NCI-H1105 (cell line): Measurements from ENCODE around the gene GIMAP1.

Experiments
- DNase-seq: peaks from one replicate; lab custom pipeline; 2025; lab: John Stamatoyannopoulos, UW

The GIMAP1 gene

DNA sequence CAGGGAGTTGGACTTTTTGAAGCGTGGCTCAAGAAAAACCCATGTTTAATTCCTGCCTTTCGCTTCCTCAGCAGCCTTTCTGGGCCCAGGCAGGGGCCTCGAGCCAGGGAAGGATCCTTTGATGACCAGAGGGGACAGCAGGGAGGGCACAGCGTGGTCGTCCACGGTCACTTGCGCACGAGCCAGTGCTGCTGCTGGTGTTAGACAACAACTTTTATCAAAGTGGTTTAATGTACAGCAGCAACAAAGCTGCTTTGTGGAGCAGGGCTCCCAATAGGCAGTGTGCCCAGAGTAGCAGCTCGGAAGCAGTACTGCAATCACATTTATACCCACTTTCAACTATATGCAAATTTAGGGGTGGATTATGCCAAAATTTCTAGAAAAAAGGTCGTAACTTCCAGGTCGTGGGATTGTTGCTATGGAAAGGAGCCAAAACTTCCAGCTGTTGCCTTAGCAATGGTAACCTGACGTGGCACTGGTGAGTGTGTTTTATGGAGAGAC is 6.1 kb downstream of the GIMAP1 start:
- DNase-seq, result peak; percentile 1

DNA sequence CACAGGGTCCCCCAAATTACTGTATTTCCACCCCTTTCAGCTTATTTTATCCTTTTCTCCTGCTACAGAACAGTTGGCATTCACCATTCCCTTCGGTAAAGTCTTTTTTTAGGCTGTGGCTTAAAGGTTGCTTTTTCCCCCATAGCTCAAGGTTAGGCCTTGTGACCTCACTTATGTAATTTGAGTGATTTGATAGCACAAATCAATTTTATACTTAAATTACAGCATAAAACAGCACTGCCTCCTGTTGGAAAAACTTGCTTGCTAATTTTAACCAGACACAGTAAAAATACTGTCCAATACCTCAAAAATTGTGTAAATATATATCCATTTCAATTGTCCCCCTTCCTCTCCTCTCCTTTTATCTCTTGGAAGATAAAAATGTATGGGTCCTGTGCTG is 7.1 kb downstream of the GIMAP1 start:
- no peak for DNase-seq

DNA sequence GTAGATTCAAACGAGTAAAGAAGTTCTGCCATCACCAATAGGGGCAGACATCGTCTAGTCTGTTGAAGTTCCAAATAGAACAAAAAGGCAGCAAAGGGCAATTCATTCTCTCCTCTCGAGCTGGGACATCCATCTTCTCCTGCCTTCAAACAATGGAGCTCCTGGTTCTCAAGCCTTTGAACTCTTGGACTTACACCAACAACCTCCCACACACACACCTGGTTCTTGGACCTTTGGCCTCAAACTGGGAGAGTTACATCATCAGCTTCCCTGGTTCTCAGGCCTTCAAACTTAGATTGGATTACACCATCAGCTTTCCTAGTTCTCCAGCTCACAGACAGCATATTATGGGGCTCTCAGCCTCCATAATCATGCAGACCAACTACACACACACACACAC is 11.0 kb downstream of the GIMAP1 start:
- DNase-seq, result no peak

DNA sequence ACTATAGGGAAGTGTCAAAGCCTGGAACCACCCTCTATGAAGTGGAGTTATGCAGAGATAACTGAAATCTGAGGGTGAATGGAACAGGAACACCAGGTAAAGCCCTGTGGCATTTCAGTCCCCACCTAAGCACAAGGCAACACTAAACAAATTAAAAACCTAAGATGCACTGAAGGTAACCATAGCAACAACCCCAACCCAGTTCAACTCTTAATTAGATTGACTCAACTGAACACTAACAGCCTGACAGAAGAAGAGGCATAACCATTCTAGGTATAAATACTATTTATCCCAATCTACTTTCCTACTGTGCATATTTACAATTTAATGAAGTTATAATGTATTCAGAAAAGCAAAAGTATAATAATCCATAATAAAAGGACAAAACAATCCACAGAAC is 11.6 kb downstream of the GIMAP1 start:
- no peak for DNase-seq

DNA sequence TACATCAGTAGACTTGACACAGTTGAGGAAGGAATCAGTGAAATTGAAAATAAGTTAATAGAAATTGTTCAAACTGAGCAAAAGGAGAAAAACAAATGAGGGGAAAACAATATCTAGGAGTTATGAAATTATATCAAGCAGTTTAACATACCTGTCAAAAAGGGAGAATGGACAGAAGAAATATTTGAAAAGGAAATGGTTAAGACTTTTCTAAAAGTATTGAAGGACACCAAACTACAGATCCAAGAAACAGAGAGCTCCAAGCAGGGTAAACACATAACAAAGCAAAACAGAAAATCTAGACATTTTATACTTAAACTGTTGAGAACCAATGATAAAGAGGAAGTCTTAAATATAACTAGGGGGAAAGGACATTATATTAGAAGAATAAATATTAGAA is 12.2 kb downstream of the GIMAP1 start:
- no peak for DNase-seq

DNA sequence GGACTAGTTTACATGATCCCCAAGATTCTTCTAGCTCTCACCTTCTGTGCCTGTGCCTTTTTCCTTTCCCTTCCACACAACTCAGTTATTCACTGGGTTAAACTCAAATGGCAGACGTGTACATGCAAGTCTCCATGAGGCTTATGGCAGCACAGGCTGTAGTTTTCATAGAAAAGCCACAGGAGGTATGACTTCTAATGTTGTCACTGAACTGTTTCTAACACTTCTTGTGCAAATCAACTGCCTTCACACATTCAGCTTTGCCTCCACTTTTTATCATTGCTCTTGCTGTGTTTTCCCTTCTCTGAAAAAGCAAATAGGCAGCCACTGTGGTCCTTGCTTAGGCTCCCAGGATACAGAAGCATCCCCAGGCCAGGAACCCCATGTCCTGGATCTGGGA is 15.5 kb downstream of the GIMAP1 start:
- no peak for DNase-seq

DNA sequence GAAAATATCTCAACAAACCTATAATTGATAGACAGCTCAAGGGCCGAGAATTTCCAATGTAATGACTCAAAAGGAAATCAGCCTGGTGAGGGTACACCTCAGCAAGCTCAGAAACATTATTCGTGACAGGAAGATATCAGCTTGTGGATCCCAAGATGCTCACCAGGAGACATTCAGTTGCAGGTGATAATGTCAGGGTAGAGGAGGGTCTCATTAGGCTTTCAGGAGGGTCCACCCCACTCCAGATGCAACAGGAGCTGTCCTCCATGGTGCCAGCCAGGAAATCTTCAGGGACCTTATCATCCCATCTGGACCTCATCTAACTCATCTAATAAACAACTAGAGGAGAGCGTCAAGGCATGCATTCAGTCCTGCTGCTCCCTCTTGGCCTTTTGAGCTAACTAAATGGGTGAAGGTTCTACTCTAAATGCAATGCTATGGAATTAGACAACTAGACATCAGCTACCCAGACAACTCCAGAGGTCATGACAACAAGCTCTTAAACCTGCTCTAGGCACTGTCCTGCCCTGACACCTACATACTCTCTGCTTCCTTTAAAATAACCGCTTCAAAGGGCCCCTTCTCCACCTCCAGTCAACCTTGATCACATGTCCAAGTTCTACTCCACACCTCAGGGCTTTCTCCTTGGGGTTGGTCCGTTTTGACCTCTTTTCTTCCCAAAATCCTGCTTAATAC is 16.5 kb downstream of the GIMAP1 start:
- no peak for DNase-seq

DNA sequence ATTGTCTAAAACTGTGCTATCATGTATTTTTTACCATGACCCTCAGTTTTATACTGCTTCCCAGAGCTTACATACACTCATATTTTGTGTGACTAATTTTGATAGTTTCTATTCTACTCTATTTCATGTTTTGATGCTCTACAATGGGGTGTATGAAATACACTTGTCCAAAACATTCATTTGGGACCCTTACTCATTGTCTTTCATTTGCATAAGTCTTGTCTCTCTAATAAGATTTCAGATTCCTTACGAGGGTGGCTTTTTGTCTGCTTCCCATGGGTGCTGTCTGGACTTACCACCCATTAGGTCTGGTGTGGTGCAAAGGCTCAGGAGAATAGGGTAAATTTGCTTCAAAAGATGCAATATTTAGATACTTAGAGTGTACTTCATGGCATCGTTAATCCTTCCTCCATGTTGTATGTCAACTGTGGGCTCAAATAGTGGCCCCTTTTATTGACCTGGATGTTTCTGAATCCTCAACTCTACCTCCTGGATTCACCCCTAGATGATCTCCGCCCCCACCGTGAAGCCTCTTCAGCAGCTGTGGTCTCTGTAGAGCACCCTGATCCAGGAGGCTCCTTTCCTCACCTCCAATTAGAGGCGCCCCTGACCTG is 17.2 kb downstream of the GIMAP1 start:
- no peak for DNase-seq

DNA sequence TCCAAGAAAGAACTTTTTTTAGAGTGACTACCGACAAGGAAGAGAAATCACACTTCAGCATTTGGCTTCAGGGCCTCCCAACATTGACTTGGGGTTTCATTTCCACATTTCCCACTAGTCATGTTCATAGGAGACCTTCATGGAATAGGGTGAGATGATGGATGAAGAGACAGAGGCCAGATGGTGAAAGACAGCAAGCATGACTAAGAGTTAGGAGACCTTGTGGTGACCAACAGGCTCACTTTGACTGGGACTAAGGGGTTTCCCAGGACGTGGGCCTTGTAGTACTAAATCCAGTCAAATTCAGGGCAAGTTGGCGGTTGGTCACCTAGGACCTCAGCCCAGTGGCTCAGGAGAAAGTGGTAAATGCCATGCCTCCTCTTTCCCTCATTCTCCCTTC is 17.8 kb downstream of the GIMAP1 start:
- no peak for DNase-seq

DNA sequence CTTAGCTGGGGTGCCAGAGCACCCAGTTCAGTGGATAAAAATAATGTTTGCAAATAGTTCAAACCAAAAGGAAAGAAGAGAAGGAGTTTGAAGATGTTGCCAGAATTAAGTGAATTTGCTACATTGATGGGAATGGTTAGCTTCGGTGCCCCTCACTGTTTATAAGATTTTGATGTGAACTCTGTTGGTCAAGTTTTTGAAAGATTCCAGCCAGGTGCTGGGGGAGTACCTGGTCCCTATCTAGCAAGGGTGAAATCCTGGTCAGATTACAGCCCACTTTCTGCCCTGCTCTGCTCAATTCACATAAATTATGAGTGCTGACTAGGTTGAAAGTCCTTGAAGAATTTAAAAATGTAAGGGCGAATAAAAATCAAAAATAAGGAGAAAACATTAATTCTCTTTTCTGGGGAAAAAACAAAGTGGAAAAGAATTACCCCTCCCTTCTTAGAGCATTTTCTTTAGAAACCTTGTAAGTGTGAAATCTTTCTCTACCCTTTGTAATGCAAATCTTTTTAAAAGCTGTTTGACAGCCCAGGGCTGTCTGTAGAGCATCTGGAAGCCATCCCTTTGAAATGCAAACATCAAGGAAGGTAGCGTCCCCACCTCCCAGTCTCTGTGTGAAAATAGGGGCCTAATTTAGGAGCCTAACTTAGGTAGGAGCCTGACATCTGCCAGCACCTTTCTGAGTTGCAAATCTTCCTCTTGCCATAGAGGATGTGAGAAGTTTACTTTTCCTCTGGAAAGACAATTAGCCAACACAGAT is 19.4 kb downstream of the GIMAP1 start:
- no peak for DNase-seq

DNA sequence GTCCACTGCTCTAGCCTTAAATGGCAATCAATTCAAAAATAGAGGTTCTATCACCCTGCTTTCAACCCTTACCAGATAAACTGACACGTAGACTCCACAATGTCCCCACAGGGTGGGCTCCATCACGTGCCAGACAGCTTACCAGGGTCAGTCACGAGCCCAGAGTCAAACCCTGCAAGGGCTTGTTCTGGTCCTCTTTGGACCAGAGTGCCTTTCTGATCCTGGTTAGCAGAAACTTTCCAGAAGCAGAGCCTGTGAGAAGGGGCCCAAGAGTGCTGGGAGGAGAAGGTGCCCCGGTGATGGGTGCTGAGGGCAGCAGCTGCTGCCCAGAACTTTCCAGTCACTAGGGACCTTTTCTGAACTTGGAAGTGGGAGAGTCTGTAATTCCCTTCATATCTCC is 20.5 kb downstream of the GIMAP1 start:
- no peak for DNase-seq

DNA sequence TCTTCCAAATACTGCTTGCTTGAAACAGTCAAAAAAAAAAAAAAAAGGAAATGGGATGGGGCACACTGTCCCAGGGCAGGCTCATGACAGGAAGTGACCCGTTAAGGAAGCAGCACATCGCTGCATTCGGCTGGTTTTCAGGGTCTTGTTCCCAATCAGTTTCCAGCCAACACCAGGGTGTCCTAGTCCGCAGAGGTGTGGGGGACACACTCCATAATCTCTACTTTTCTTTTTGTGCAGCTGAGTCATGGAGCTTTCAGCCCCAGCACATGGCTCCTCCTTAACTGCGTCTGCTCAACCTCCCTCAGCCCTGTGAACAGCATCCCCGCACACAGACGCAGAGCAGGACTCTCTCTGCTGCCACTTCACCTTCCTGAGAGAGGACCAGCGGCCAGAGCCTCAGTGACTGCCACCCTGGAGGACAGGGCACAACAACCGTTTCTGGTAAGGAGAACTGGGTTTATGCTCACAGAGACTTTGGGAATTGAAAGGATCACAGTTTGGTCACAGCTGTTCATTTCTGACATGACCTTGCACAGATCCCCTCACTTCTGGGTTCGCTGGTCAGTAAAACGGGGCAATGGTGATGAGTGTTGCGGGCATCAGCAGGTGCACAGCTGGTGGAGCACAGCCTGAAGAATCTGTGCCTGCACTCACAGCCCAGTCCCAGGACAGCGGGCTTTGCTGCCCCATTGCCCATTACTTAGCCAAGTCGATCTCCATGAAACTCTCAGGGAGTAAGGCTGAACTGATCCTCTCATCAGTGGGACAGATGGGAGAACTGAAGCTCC is 21.0 kb downstream of the GIMAP1 start, which contains the start of gene GIMAP5:
GIMAP5 (plus strand) TSS at position 154 of the 791 bp plus-strand sequence. CDS start 3,467 bp downstream, outside the sequence.
- no peak for DNase-seq

DNA sequence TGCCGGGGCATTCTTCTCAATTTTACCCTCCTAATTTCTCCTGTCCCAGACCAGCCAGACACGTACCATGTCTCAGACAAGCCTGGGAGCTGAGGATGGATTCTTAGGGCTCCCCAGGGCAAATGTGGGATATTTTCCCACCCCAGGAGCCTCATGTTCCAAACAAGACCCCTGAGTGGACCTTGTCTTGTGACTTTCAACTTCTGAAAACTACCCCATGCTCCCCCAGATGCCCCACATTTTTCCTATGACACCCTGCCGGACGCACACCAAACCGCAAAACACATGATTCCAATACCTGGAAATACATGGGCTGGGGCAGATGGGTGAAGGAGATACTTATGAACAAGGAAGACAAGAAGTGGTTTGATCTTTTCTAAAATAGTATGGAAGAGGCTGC is 21.7 kb downstream of the GIMAP1 start:
- DNase-seq, result no peak

DNA sequence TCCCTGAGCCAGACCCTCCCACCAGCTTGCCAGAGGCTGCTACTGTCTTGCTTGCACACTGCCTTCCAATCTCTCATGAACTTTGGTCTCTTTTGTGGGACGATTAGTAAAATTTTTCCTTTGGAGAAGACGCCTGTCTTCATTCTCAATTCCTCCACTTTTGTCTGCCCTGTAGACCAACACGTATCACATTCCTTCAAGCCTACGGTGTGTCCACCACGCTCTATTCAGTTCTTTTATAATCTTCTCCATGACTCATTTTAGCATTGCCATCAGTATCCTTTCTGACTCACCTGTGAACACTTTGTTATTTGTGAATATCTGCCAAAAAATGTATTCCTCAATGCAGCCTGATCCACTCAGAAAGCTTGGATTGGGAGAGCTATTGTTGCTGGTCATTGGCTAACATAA is 22.2 kb downstream of the GIMAP1 start:
- no peak for DNase-seq

DNA sequence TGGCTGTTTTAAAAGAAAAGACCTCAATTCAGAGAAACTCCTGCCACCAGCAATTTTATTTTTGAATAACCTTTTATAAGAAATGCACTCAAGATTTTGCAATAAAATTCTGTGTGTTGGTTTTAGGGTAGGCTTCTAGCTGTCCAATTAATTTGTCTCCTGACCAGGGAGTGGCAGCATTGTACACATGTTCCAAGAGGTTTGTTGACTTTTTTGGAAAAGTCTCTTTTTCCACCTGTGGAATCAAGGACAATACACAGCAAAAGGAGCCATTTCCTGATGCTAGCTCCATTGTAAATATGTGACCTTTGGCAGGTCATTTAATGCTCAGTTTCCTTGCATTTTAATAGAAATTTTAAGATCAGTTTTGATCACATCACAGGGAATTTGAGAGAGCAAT is 22.6 kb downstream of the GIMAP1 start:
- no peak for DNase-seq

DNA sequence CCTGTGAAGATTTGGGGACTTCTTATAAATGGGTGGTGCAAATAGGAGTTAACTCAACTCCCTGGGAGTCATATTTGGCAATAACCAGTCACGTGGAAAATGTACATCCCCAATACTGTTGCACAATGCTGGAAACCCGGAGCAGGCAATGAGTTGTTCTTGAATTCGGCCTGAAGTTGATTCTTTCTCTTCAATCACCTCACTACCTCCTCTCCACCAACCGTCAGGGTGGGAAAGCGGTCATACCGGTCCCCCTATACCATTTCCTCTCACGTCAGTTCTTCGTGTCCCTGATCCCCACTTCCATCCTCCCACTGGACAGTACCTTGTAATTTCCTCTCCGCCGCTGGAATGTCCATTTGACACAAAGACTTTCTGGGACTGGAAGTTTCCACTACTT is 23.6 kb downstream of the GIMAP1 start:
- no peak for DNase-seq

DNA sequence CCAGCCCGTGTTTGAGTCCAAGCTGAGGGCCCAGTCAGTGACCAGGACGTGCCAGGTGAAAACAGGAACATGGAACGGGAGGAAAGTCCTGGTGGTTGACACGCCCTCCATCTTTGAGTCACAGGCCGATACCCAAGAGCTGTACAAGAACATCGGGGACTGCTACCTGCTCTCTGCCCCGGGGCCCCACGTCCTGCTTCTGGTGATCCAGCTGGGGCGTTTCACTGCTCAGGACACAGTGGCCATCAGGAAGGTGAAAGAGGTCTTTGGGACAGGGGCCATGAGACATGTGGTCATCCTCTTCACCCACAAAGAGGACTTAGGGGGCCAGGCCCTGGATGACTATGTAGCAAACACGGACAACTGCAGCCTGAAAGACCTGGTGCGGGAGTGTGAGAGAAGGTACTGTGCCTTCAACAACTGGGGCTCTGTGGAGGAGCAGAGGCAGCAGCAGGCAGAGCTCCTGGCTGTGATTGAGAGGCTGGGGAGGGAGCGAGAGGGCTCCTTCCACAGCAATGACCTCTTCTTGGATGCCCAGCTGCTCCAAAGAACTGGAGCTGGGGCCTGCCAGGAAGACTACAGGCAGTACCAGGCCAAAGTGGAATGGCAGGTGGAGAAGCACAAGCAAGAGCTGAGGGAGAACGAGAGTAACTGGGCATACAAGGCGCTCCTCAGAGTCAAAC is 26.0 kb downstream of the GIMAP1 start:
- no peak for DNase-seq

DNA sequence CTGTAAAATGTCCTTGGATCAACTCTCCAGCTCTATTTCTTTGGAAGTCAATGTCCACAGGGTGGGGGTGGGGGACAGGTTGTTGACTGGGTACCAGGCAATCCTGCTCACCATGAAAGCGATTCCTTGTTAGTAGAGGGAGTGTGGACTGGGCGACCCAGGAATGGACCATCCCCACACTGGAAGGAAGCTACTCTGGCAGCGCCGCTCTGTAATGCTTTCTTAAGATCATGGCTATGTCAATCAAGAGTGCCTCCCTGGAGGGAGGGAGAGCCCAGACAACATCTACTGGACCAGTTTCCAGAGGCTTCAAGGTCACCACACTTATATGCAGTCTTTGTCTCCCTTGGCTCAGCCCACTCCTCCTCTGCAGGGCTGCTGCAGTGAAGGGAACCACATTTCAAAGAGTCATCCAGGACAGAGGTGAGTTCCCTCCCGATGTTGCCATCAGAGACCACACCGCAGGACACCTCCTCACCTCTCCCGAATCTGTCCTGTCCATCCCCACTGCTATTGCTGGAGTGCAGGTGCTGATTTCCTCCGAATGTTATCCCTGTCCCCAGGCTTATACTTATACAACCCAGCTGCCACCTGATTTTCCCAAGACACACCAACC is 27.7 kb downstream of the GIMAP1 start:
- no peak for DNase-seq

DNA sequence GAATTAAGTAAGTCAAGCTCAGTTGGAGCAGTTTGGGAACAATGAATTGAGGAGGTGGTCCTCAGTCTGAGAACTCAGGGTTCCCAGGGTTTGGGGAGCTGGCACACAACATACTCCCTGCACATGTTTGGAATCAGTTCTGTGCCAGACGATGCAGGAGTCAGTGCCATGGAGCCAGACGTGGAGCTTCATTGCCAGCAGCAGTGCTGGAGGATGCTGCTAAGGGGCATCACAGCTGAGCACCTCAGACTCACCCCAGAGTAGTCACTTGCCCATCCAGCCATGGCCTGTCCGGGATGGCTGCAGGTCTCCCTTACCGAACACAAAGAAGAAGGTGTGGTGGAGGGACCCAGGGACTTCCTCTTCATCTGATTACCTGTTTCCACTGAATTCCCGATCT is 28.7 kb downstream of the GIMAP1 start:
- DNase-seq, result no peak

DNA sequence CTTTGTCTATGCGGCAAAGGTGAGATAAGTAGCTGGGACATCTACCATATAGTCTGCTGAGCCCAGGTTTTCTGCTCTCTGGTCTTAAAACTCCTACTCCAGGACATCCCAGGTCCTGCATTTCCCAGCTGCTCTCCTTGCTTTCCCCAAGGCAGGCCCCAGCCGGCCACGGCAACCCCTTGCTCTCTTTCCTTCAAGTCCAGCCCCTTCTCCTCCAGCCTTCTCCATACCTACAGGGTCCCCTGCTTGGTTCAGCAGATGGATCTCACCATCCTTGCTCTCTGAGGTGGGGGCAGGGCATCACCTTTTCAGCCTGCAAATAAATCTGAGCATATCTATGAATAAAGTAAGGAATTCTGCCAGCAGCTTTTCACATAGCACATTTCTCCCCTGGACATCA is 29.5 kb downstream of the GIMAP1 start:
- no peak for DNase-seq

DNA sequence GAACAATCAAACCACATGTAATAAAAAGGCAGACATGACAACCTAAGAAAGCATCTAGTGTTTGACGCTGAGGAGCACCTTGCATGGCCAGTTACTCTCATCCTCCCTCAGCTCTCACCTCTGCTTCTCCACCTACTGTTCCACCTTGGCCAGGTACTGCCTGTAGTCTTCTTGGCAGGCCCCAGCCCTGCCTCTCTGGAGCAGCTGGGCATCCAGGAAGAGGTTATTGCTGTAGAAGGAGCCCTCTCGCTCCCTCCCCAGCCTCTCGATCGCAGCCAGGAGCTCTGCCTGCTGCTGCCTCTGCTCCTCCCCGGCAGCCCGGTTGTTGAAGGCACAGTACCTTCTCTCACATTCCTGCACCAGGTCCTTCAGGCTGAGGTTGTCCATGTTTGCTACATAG is 30.5 kb downstream of the GIMAP1 start:
- no peak for DNase-seq
